ENCODE results near the gene CGN. TPM values are rescaled to one million over a fixed set of nuclear protein-coding genes. Genes with fewer than 3 reads are reported as not detected.
A peak's percentile ranks its signal among the peaks of the same experiment; 100 is the strongest.

CGN gene
- total RNA-seq, 1 donor from 2014 or later = 5.3 TPM

GRCh38 chr1:151524736-151525135 is 13.5 kb downstream of the CGN start:
- no peak for DNase-seq (ENCODE audit: low spot score)

- DNase-seq (ENCODE audit: low spot score) = no peak
Measured at GRCh38 chr1:151526735-151527525, 15.7 kb downstream of the CGN start.

GRCh38 chr1:151529211-151529702 is 18.1 kb downstream of the CGN start:
- DNase-seq (ENCODE audit: low spot score) = no peak

GRCh38 chr1:151529781-151530180 is 18.6 kb downstream of the CGN start:
- no peak for DNase-seq (ENCODE audit: low spot score)

- no peak for DNase-seq (ENCODE audit: low spot score)
Measured at GRCh38 chr1:151530461-151530860, 19.3 kb downstream of the CGN start.

GRCh38 chr1:151533870-151534269 is 22.7 kb downstream of the CGN start:
- DNase-seq (ENCODE audit: low spot score) = no peak

GRCh38 chr1:151534662-151535278 is 23.6 kb downstream of the CGN start:
- peak; percentile 68 for DNase-seq (ENCODE audit: low spot score)

- DNase-seq (ENCODE audit: low spot score) = no peak
Measured at GRCh38 chr1:151535326-151536271, 24.4 kb downstream of the CGN start.

GRCh38 chr1:151536499-151536898 is 25.3 kb downstream of the CGN start:
- DNase-seq (ENCODE audit: low spot score) = no peak

- peak; percentile 68 for DNase-seq (ENCODE audit: low spot score)
Measured at GRCh38 chr1:151537112-151537511, 25.9 kb downstream of the CGN start.

- peak; percentile 97 for DNase-seq (ENCODE audit: low spot score)
Measured at GRCh38 chr1:151539321-151540020, 28.3 kb downstream of the CGN start.

- peak; percentile 95 for DNase-seq (ENCODE audit: low spot score)
Measured at GRCh38 chr1:151540021-151540981, 29.1 kb downstream of the CGN start, which contains the start of gene TUFT1. TSS of gene TUFT1 (plus strand) at chr1:151540309. CDS start at chr1:151540367, 58 bp downstream.

- peak; percentile 46 for DNase-seq (ENCODE audit: low spot score)
Measured at GRCh38 chr1:151540982-151541377, 29.8 kb downstream of the CGN start.

- no peak for DNase-seq (ENCODE audit: low spot score)
Measured at GRCh38 chr1:151541752-151542151, 30.6 kb downstream of the CGN start.

GRCh38 chr1:151542710-151543129 is 31.5 kb downstream of the CGN start:
- peak; percentile 63 for DNase-seq (ENCODE audit: low spot score)

GRCh38 chr1:151545542-151545941 is 34.4 kb downstream of the CGN start:
- no peak for DNase-seq (ENCODE audit: low spot score)

GRCh38 chr1:151546011-151546925 is 35.1 kb downstream of the CGN start:
- DNase-seq (ENCODE audit: low spot score) = no peak

GRCh38 chr1:151547119-151547899 is 36.1 kb downstream of the CGN start:
- peak; percentile 86 for DNase-seq (ENCODE audit: low spot score)

Measured in umbilical cord (tissue), 2 donors.